PC-3 (cell line): ENCODE data around the gene TPRN. TPM values are rescaled to one million over a fixed set of nuclear protein-coding genes. Genes with fewer than 3 reads are reported as not detected.

Experiments used
- ATAC-seq: fragments of 200-7000 bp; cut with Tn5 transposase; 2 replicates; pipeline ENCODE4 v1.9.1; 2020; ENCODE audit warnings: mild to moderate bottlenecking, moderate library complexity
- BruUV-seq: library from RNA; stranded (reverse); fragments of 400-500 nt; replicated peaks from 2 replicates; lab custom pipeline; 2021; lab: Mats Ljungman, UMichigan
- CTCF ChIA-PET: fragments of 300-600 bp; sonication (Branson Sonifier 250); formaldehyde crosslinking; loops from one replicate; lab custom pipeline; 2022; ENCODE audit warnings: antibody characterized with exemption; lab: Charles Lee
- POLR2A ChIA-PET: fragments of 300-600 bp; sonication (Branson Sonifier 250); formaldehyde crosslinking; loops from one replicate; lab custom pipeline; 2022; ENCODE audit warnings: antibody characterized with exemption; ENCODE audit not compliant: unreplicated experiment; lab: Charles Lee
- DNase-seq: peaks from one replicate; pipeline ENCODE4 v3.0.0-alpha.2; 2015
- H2AFZ ChIP-seq: fragments of 300-600 bp; sonication (generic); 2 replicates; pipeline ENCODE4 v1.6.0; 2016; ENCODE audit warnings: antibody characterized with exemption, low read length
- H3F3A ChIP-seq: fragments of 300-600 bp; sonication (generic); one replicate; pipeline ENCODE4 v1.6.0; 2017; ENCODE audit warnings: antibody characterized with exemption, low read length, control low read depth, mild to moderate bottlenecking; ENCODE audit not compliant: unreplicated experiment
- H3K27ac ChIP-seq: fragments of 300-600 bp; sonication (generic); 2 replicates; pipeline ENCODE4 v1.5.1; 2016; ENCODE audit warnings: mild to moderate bottlenecking, low read length
- H3K27me3 ChIP-seq: fragments of 300-600 bp; sonication (generic); 2 replicates; pipeline ENCODE4 v1.6.1; 2016; ENCODE audit warnings: low read length, mixed read lengths
- H3K36me3 ChIP-seq: fragments of 300-600 bp; sonication (generic); 2 replicates; pipeline ENCODE4 v1.6.1; 2016; ENCODE audit warnings: low read depth, mixed run types, low read length, mixed read lengths
- H3K4me1 ChIP-seq: fragments of 300-600 bp; sonication (generic); 2 replicates; pipeline ENCODE4 v1.5.1; 2016; ENCODE audit warnings: low read length; ENCODE audit not compliant: insufficient read depth
- H3K4me2 ChIP-seq: fragments of 300-600 bp; sonication (generic); 2 replicates; pipeline ENCODE4 v1.6.0; 2016; ENCODE audit warnings: low read length
- H3K4me3 ChIP-seq: fragments of 300-600 bp; sonication (generic); 2 replicates; pipeline ENCODE4 v1.5.1; 2016; ENCODE audit warnings: mild to moderate bottlenecking, low read length, mixed read lengths
- H3K79me2 ChIP-seq: fragments of 300-600 bp; sonication (generic); 2 replicates; pipeline ENCODE4 v1.6.1; 2017; ENCODE audit warnings: low read length, mixed read lengths
- H3K9ac ChIP-seq: fragments of 300-600 bp; sonication (generic); 2 replicates; pipeline ENCODE4 v1.6.0; 2016; ENCODE audit warnings: mild to moderate bottlenecking, low read length
- H3K9me2 ChIP-seq: fragments of 300-600 bp; sonication (generic); replicated peaks from 2 replicates; pipeline ENCODE4 v1.6.1; 2016; ENCODE audit warnings: mixed run types, low read length, mixed read lengths
- H3K9me3 ChIP-seq: fragments of 300-600 bp; sonication (generic); 2 replicates; pipeline ENCODE4 v1.6.1; 2016; ENCODE audit warnings: low read length, mixed read lengths
- H4K20me1 ChIP-seq: fragments of 300-600 bp; sonication (generic); 2 replicates; pipeline ENCODE4 v1.6.1; 2016; ENCODE audit warnings: low read length, mixed read lengths
- EZH2 ChIP-seq: fragments of 300-600 bp; sonication (generic); IDR thresholded peaks from one replicate; pipeline ENCODE4 v1.6.1; 2017; ENCODE audit warnings: antibody characterized with exemption, mild to moderate bottlenecking, low read length; ENCODE audit not compliant: unreplicated experiment
- EZH2phosphoT487 ChIP-seq: fragments of 300-600 bp; sonication (generic); IDR thresholded peaks from 2 replicates; pipeline ENCODE4 v1.6.1; 2018; ENCODE audit warnings: mild to moderate bottlenecking, antibody characterized with exemption, low read length, borderline replicate concordance
- intact Hi-C: fragments of 100-400 bp; cut with micrococcal nuclease; formaldehyde crosslinking; loops from 2 replicates; pipeline ENCODE4 v1.9.0; 2023
- total RNA-seq: library from RNA; depleted of rRNA; stranded (reverse); fragments of >200 nt; gene quantifications from 2 replicates; pipeline ENCODE4 v1.2.3, GENCODE V29; 2014
- TF ChIP-seq, protein P1 (sequence below): fragments of 300-600 bp; sonication (generic); conservative IDR thresholded peaks from 2 replicates; pipeline ENCODE4 v1.5.1; 2017; ENCODE audit warnings: antibody characterized with exemption, low read depth, mild to moderate bottlenecking, low read length

TPRN gene
- total RNA-seq, 1 experiment from 2014 or later: 11.3 TPM

DNA sequence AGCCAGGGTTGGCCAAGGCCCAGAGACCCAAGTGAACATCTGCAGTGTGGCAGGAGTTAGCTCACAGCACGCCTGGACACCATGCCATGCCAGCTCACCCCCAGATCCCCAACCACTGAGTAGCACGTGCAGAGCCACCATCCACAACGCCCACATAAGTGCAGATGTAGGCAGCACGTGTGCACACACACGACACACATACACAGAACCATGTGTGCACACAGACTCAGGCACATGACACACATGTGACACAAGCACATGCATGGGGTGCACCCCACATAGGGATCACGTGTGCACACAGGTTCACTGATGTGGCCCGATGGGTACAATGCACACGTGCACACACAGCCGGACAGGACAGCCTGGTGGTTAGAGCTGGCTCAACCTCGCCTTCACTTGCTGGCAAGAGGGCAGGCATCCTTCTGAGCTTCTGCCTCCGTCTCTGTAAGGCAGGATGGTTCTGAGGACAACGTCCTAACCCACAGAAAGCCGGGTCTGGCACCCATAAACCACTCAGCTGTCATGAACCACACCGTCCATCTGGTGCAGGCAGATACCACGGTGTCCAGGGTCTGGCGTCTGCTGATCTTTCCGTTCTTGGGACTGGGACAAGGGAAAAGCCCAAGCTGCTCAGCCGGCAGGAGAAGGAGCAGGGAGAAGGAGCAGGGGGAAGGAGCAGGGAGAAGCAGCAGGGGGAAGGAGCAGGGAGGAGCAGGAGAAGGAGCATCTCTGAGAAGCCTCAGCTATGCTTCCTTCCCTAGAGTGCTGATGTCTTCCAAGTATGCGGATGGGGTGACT lies 42.7 kb downstream of the TPRN start:
- no peaks in the 10 kb centered on the region for H3K79me2 ChIP-seq
- H3K4me1 ChIP-seq: no peaks in the 10 kb centered on the region; the same call in 1 of the 2 replicates
- intact Hi-C loops: no loop called here
- H3K9me2 ChIP-seq: no peaks in the 10 kb centered on the region
- no peak overlapping the region for H3K27ac ChIP-seq
- DNase-seq (no peak), ATAC-seq (no peak)
- ChIA-PET CTCF (no interaction called here), POLR2A (no interaction called here)
- H3K27me3 ChIP-seq: peaks cover 17% of the 10 kb centered on the region
- no peaks in the 10 kb centered on the region for H4K20me1 ChIP-seq
- BruUV-seq: no TSS peak
- H3F3A ChIP-seq: no peaks in the 10 kb centered on the region
- no peak overlapping the region for H3K4me3 ChIP-seq
- H3K36me3 ChIP-seq: no peaks in the 10 kb centered on the region
- H2AFZ ChIP-seq: no peak overlapping the region
- H3K9ac ChIP-seq: no peak overlapping the region
- H3K4me2 ChIP-seq: no peak overlapping the region
- TF ChIP-seq, protein P1, sequence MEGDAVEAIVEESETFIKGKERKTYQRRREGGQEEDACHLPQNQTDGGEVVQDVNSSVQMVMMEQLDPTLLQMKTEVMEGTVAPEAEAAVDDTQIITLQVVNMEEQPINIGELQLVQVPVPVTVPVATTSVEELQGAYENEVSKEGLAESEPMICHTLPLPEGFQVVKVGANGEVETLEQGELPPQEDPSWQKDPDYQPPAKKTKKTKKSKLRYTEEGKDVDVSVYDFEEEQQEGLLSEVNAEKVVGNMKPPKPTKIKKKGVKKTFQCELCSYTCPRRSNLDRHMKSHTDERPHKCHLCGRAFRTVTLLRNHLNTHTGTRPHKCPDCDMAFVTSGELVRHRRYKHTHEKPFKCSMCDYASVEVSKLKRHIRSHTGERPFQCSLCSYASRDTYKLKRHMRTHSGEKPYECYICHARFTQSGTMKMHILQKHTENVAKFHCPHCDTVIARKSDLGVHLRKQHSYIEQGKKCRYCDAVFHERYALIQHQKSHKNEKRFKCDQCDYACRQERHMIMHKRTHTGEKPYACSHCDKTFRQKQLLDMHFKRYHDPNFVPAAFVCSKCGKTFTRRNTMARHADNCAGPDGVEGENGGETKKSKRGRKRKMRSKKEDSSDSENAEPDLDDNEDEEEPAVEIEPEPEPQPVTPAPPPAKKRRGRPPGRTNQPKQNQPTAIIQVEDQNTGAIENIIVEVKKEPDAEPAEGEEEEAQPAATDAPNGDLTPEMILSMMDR: no peak
- TF ChIP-seq EZH2 (no peak), EZH2phosphoT487 (no peak)
- no peaks in the 10 kb centered on the region for H3K9me3 ChIP-seq

DNA sequence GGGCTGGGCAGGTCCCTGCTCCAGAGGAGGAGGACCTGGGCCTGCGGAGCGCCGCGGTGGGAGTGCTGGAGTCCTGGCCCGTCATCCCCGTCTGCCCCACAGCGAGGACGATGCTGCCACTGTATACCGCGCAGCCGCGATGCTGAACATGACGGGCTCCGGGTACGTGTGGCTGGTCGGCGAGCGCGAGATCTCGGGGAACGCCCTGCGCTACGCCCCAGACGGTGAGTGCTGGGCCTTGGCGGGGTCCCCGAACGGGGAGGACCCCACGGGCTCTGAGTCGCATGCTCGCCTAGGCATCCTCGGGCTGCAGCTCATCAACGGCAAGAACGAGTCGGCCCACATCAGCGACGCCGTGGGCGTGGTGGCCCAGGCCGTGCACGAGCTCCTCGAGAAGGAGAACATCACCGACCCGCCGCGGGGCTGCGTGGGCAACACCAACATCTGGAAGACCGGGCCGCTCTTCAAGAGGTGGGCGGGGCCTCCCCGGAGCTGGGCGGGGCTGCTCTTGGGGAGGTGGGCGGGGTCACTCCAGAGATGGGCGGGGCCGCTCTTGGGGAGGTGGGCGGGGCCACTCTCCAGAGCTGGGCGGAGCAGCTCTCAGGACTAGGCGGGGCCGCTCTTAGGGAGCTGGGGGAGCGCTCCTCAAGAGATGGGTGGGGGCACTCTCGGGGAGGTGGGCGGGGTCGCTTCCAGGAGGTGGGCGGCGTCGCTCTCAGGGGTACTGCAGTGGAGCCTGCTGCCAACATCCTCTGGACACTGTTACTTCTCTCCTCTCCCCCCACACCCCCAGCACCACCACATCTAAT lies 43.8 kb downstream of the TPRN start:
- no peaks in the 10 kb centered on the region for H3K9me2 ChIP-seq
- DNase-seq: peak; percentile 39
- H3K27me3 ChIP-seq: peaks cover 17% of the 10 kb centered on the region
- peak overlapping the region; percentile 31 for H3K4me3 ChIP-seq
- CTCF ChIA-PET: interaction anchor here (0.6 to 0.8 kb wide), 3 partner anchors 53 to 71 kb away, joined by 3 to 7 read pairs (median 3); partner anchors contain the start of gene RNF224
- intact Hi-C loops: no loop called here
- H3K4me2 ChIP-seq: peak overlapping the region; percentile 70
- no TSS peak for BruUV-seq
- no peaks in the 10 kb centered on the region for H3F3A ChIP-seq
- no peaks in the 10 kb centered on the region; the same call in 1 of the 2 replicates for H3K4me1 ChIP-seq
- no peak overlapping the region for H3K9ac ChIP-seq
- H4K20me1 ChIP-seq: no peaks in the 10 kb centered on the region
- H3K79me2 ChIP-seq: no peaks in the 10 kb centered on the region
- no peak overlapping the region for H3K27ac ChIP-seq
- peak; percentile 65 for ATAC-seq
- H2AFZ ChIP-seq: peak overlapping the region; percentile 38; the same call in 1 of the 2 replicates
- POLR2A ChIA-PET: no interaction called here
- TF ChIP-seq EZH2phosphoT487 (no peak), EZH2 (no peak)
- TF ChIP-seq, protein P1: no peak
- no peaks in the 10 kb centered on the region for H3K36me3 ChIP-seq
- no peaks in the 10 kb centered on the region for H3K9me3 ChIP-seq
